Mesothelial cell of epicardium (in vitro differentiated cells): ENCODE measurements around the gene STRADA. TPM values are rescaled to one million over a fixed set of nuclear protein-coding genes. Genes with fewer than 3 reads are reported as not detected.

ENCODE experiments used
- DNase-seq, 2 experiments: peaks; one replicate each; pipeline ENCODE4 v3.0.0; 2021; ENCODE audit warnings: low spot score in 2 of 2; ENCODE audit not compliant: unreplicated experiment in 2 of 2
- H3K27ac Mint-ChIP-seq: 2 replicates; pipeline ENCODE4 v1.8.0; 2021; ENCODE audit warnings: mixed read lengths
- H3K27me3 Mint-ChIP-seq: 2 replicates; pipeline ENCODE4 v1.8.0; 2021; ENCODE audit warnings: low read depth, mixed read lengths
- H3K36me3 Mint-ChIP-seq: 2 replicates; pipeline ENCODE4 v1.8.0; 2021; ENCODE audit warnings: mixed read lengths
- H3K4me1 Mint-ChIP-seq: 2 replicates; pipeline ENCODE4 v1.8.0; 2021; ENCODE audit warnings: mixed read lengths
- H3K4me3 Mint-ChIP-seq: 2 replicates; pipeline ENCODE4 v1.8.0; 2021; ENCODE audit warnings: mild to moderate bottlenecking, moderate library complexity, mixed read lengths
- H3K9me3 Mint-ChIP-seq: 2 replicates; pipeline ENCODE4 v1.8.0; 2021; ENCODE audit warnings: mixed read lengths
- total RNA-seq: library from RNA; stranded (reverse); gene quantifications from 3 replicates; pipeline ENCODE4 v1.2.1, GENCODE V29; 2021
- TF ChIP-seq, protein P1 (sequence below): fragments of 200-600 bp; sonication (generic); IDR thresholded peaks from one replicate; pipeline ENCODE4 v1.5.0; 2021; ENCODE audit warnings: antibody characterized with exemption; ENCODE audit not compliant: unreplicated experiment

The STRADA gene
- total RNA-seq, 1 donor from 2014 or later: 62.9 TPM

DNA sequence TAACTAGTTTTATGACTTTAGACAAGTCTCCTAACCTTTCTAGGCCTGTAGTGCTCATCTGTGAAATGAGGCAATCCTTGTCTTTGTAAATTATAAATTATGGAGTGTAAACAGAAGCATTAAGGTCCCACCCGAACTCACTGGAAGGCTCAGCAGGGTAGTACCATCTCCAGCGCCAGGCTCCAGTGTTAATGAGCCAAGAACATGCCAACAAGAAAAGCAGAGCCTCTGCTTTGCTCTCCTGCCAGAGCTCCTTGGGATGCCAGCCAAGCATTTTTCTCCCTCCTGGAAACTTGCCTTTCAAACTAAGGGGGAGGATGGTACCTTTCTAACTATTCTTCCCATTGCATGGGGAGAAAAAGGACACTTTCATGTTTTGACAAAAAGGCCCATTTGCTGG, 56.6 kb downstream of the STRADA start:
- DNase-seq: no peak
- no peak overlapping the region for H3K27ac Mint-ChIP-seq
- TF ChIP-seq, protein P1, sequence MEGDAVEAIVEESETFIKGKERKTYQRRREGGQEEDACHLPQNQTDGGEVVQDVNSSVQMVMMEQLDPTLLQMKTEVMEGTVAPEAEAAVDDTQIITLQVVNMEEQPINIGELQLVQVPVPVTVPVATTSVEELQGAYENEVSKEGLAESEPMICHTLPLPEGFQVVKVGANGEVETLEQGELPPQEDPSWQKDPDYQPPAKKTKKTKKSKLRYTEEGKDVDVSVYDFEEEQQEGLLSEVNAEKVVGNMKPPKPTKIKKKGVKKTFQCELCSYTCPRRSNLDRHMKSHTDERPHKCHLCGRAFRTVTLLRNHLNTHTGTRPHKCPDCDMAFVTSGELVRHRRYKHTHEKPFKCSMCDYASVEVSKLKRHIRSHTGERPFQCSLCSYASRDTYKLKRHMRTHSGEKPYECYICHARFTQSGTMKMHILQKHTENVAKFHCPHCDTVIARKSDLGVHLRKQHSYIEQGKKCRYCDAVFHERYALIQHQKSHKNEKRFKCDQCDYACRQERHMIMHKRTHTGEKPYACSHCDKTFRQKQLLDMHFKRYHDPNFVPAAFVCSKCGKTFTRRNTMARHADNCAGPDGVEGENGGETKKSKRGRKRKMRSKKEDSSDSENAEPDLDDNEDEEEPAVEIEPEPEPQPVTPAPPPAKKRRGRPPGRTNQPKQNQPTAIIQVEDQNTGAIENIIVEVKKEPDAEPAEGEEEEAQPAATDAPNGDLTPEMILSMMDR: no peak
- H3K36me3 Mint-ChIP-seq: peaks cover 12% of the 10 kb centered on the region
- H3K9me3 Mint-ChIP-seq: no peaks in the 10 kb centered on the region
- H3K4me3 Mint-ChIP-seq: no peak overlapping the region
- no peaks in the 10 kb centered on the region for H3K27me3 Mint-ChIP-seq
- peaks cover 10% of the 10 kb centered on the region for H3K4me1 Mint-ChIP-seq

DNA sequence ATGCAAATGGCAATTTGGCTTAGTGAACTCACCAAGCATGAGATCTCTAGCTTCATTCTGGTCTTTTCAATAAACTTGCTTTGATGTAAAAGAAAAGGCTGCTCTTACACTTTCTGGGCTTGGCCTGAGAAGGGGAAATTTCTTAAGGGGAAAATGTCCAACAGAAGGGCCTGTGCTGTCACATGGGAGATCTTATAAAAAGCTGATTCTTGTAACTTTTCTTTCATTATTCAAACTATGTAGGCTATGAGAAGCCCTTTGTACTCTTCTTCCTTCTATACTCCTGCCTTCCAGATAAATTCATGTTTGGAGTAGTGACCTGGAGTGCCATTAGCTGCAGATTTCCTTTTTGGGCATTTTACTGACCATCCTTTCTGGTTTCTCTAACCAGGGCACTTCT, 58.6 kb downstream of the STRADA start:
- Mint-ChIP-seq H3K4me3 (no peak overlapping the region), H3K27ac (no peak overlapping the region), H3K9me3 (no peaks in the 10 kb centered on the region), H3K27me3 (no peaks in the 10 kb centered on the region), H3K36me3 (peaks cover 7% of the 10 kb centered on the region), H3K4me1 (peaks cover 14% of the 10 kb centered on the region)
- DNase-seq: no peak
- TF ChIP-seq, protein P1: no peak

DNA sequence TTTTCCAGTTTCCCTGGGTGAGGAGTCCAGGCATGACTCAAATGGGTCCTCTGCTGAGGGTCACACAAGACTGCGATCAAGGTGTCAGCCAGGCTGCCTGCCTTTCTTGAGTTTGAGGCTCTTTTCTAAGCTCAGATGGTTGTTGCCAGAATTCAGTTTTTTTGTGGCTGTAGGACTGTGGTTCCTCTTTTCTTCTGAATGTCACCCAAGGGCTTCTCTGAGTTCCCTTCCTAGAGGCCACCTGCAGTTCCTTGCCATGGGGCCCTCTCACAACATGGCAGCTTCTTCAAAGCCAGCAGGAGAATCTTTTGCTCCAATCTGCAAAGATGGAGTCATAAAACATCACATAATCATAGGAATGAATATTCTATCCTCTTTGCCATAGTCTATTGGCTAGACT, 59.2 kb downstream of the STRADA start:
- TF ChIP-seq, protein P1: no peak
- DNase-seq: no peak
- Mint-ChIP-seq H3K4me1 (peaks cover 14% of the 10 kb centered on the region), H3K27ac (no peak overlapping the region), H3K36me3 (peaks cover 7% of the 10 kb centered on the region), H3K4me3 (no peak overlapping the region), H3K9me3 (no peaks in the 10 kb centered on the region), H3K27me3 (no peaks in the 10 kb centered on the region)

DNA sequence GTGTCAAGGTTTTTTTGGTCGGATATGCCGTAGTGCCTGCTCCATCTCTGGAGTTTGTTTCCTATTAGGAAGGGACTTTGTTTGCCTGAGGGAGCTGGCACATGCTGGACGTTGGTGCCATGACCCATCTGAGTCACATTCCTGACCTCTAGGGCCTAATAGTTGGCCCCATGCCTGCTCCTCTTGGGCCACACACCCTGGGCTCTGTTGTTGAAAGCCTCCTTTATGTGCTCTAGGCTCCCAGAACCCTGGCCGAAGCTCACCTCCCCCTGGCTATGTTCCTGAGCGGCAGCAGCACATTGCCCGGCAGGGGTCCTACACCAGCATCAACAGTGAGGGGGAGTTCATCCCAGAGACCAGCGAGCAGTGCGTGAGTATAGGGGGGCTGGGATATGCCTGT, 60.1 kb downstream of the STRADA start:
- Mint-ChIP-seq H3K9me3 (no peaks in the 10 kb centered on the region), H3K4me3 (no peak overlapping the region), H3K27ac (no peak overlapping the region), H3K27me3 (no peaks in the 10 kb centered on the region), H3K4me1 (peaks cover 22% of the 10 kb centered on the region), H3K36me3 (peaks cover 7% of the 10 kb centered on the region)
- TF ChIP-seq, protein P1: no peak
- no peak for DNase-seq

DNA sequence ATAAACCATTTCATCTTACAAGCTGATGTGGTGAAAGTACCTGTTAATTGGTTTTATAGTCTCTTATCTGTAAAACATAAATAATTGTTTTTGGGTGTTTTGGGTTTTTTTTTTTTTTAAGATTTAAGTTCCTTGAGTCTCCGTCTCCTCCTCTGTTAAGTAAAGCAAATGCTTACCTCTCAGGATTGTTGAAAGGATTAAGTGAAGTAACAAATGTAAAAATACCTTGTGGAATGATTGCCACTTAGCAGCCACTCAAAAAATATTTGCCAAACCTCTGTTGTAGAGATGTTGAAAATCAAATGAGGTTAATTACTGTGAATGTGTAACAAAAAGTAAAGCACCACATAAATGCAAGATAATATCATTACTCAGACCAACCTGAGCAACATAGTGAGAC, 60.9 kb downstream of the STRADA start:
- Mint-ChIP-seq H3K9me3 (no peaks in the 10 kb centered on the region), H3K27me3 (no peaks in the 10 kb centered on the region), H3K36me3 (peaks cover 7% of the 10 kb centered on the region), H3K4me3 (no peak overlapping the region), H3K4me1 (peaks cover 30% of the 10 kb centered on the region), H3K27ac (no peak overlapping the region)
- TF ChIP-seq, protein P1: no peak
- no peak for DNase-seq

DNA sequence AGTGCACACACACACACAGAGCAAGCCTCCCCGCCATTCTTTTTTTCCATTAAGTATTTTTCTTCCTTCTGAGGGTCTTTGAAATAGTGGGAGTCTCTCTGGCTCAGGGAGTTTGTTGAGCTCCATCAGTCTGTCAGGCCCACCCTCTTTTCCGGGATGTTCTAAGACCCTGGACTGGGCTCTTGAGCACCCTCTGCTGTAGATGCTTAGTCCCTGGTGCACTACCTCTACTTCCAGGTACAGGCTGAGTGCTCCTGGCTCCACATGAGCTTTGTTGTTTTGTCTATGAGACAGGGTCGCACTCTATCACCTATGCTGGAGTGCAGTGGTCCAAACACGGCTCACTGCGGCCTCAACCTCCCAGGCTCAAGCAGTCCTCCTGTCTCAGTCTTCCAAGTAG, 62.4 kb downstream of the STRADA start:
- Mint-ChIP-seq H3K27me3 (no peaks in the 10 kb centered on the region), H3K27ac (no peak overlapping the region), H3K9me3 (no peaks in the 10 kb centered on the region), H3K4me1 (peaks cover 43% of the 10 kb centered on the region), H3K36me3 (peaks cover 7% of the 10 kb centered on the region), H3K4me3 (no peak overlapping the region)
- DNase-seq: no peak
- TF ChIP-seq, protein P1: no peak
